SK-N-SH (cell line): ENCODE measurements around the gene LPGAT1. TPM values are rescaled to one million over a fixed set of nuclear protein-coding genes. Genes with fewer than 3 reads are reported as not detected.

ENCODE experiments used
- CTCF ChIA-PET: fragments of 300-600, 350-600 bp; formaldehyde crosslinking; extraction: SDS; loops from one replicate; lab custom pipeline; 2021; lab: Yijun Ruan, JAX
- POLR2A ChIA-PET: fragments of 350-600 bp; sonication (Branson Sonifier 250); formaldehyde crosslinking; extraction: SDS; loops from one replicate; lab custom pipeline; 2020; ENCODE audit warnings: antibody characterized with exemption, inconsistent platforms; lab: Yijun Ruan, JAX
- DNase-seq: peaks from one replicate; pipeline ENCODE4 v3.0.0; 2012
- H2AFZ ChIP-seq: fragments of 200-600 bp; sonication (generic); 2 replicates; pipeline ENCODE4 v1.8.1; 2016; ENCODE audit warnings: antibody characterized with exemption, mild to moderate bottlenecking, low read depth
- H3F3A ChIP-seq: fragments of 200-600 bp; sonication (generic); replicated peaks from 2 replicates; pipeline ENCODE3; 2016; ENCODE audit warnings: antibody characterized with exemption, mild to moderate bottlenecking; ENCODE audit not compliant: insufficient read depth
- H3K27ac ChIP-seq, 2 experiments: fragments of 200-500 bp in 1 of 2; fragments of 200-600 bp in 1 of 2; sonication (Bioruptor generic) in 1 of 2; sonication (generic), shearing (Covaris generic) in 1 of 2; 2 replicates each; pipeline versions ENCODE4 v1.5.1 to v1.6.1; 2014 to 2016; ENCODE audit warnings: low read depth in 2 of 2, inconsistent platforms in 1 of 2, low read length in 1 of 2, mild to moderate bottlenecking in 1 of 2, mixed read lengths in 1 of 2
- H3K27me3 ChIP-seq: fragments of 200-600 bp; sonication (generic), shearing (Covaris generic); 2 replicates; pipeline ENCODE4 v1.6.1; 2016; ENCODE audit warnings: mixed run types; ENCODE audit not compliant: insufficient read depth
- H3K36me3 ChIP-seq, 2 experiments: fragments of 200-500 bp in 1 of 2; fragments of 200-600 bp in 1 of 2; sonication (Bioruptor generic) in 1 of 2; sonication (generic) in 1 of 2; replicated peaks in 1 of 2; 2 replicates each; pipeline versions ENCODE3 to v1.5.1; 2014 to 2016; ENCODE audit warnings: low read length in 1 of 2, mild to moderate bottlenecking in 1 of 2; ENCODE audit not compliant: insufficient read depth in 2 of 2, control insufficient read depth in 1 of 2
- H3K4me1 ChIP-seq, 2 experiments: fragments of 200-500 bp in 1 of 2; fragments of 200-600 bp in 1 of 2; sonication (Bioruptor generic) in 1 of 2; sonication (generic), shearing (Covaris generic) in 1 of 2; 2 replicates each; pipeline versions ENCODE4 v1.5.1 to v1.6.1; 2014 to 2016; ENCODE audit warnings: low read depth in 1 of 2, low read length in 1 of 2, mixed run types in 1 of 2; ENCODE audit not compliant: insufficient read depth in 2 of 2, control insufficient read depth in 1 of 2
- H3K4me2 ChIP-seq: fragments of 200-600 bp; sonication (generic), shearing (Covaris generic); 2 replicates; pipeline ENCODE4 v1.6.1; 2017; ENCODE audit warnings: mixed run types
- H3K4me3 ChIP-seq, 2 experiments: fragments of 200-500 bp in 1 of 2; fragments of 200-600 bp in 1 of 2; sonication (Bioruptor generic) in 1 of 2; sonication (generic), shearing (Covaris generic) in 1 of 2; 2 replicates each; pipeline versions ENCODE4 v1.5.1 to v1.8.1; 2014 to 2016; ENCODE audit warnings: low read depth in 2 of 2, inconsistent platforms in 1 of 2, low read length in 1 of 2, mild to moderate bottlenecking in 1 of 2, mixed read lengths in 1 of 2, moderate library complexity in 1 of 2
- H3K79me2 ChIP-seq: fragments of 200-600 bp; sonication (generic); 2 replicates; pipeline ENCODE4 v1.8.1; 2017; ENCODE audit warnings: mild to moderate bottlenecking; ENCODE audit not compliant: insufficient read depth
- H3K9ac ChIP-seq: fragments of 200-600 bp; sonication (generic); 2 replicates; pipeline ENCODE4 v1.6.1; 2017; ENCODE audit warnings: mixed run types
- H3K9me2 ChIP-seq: fragments of 200-600 bp; sonication (generic); 2 replicates; pipeline ENCODE4 v1.6.1; 2017; ENCODE audit warnings: mixed run types
- H3K9me3 ChIP-seq: fragments of 200-600 bp; sonication (generic); 2 replicates; pipeline ENCODE4 v1.6.1; 2017; ENCODE audit warnings: mixed run types, mild to moderate bottlenecking, moderate library complexity
- H4K20me1 ChIP-seq: fragments of 200-600 bp; sonication (generic); 2 replicates; pipeline ENCODE4 v1.6.1; 2017; ENCODE audit warnings: mild to moderate bottlenecking, mixed run types; ENCODE audit not compliant: insufficient read depth
- CHD2 ChIP-seq: fragments of 150-350 bp; IDR thresholded peaks from 2 replicates; pipeline ENCODE4 v1.6.1; 2018; ENCODE audit warnings: low read length; ENCODE audit not compliant: partially characterized antibody
- ELF1 ChIP-seq: IDR thresholded peaks from 2 replicates; pipeline ENCODE4 v1.4.0; 2012
- EP300 ChIP-seq, 2 experiments: IDR thresholded peaks; 2 replicates each; pipeline versions ENCODE4 v1.4.0 to v1.6.1; 2012; ENCODE audit warnings: borderline replicate concordance in 1 of 2, low read depth in 1 of 2, low read length in 1 of 2
- EZH2phosphoT487 ChIP-seq: fragments of 200-600 bp; sonication (generic); IDR thresholded peaks from 2 replicates; pipeline ENCODE4 v1.6.1; 2017; ENCODE audit warnings: low read depth, mixed run types, mild to moderate bottlenecking, antibody characterized with exemption, moderate library complexity, borderline replicate concordance
- FOXJ3 ChIP-seq: sonication (generic); formaldehyde crosslinking; IDR thresholded peaks from 2 replicates; pipeline ENCODE4 v1.5.1; 2020; ENCODE audit warnings: mild to moderate bottlenecking, missing genetic modification reagents
- FOXM1 ChIP-seq: IDR thresholded peaks from 2 replicates; pipeline ENCODE4 v1.4.0; 2012; ENCODE audit warnings: low read depth, mild to moderate bottlenecking
- GABPA ChIP-seq: IDR thresholded peaks from 2 replicates; pipeline ENCODE4 v1.4.0; 2012; ENCODE audit warnings: low read depth, mild to moderate bottlenecking
- GATA2 ChIP-seq: sonication (generic); formaldehyde crosslinking; IDR thresholded peaks from 2 replicates; pipeline ENCODE4 v1.5.0; 2020; ENCODE audit warnings: mild to moderate bottlenecking, missing genetic modification reagents
- IRF3 ChIP-seq: fragments of 150-350 bp; IDR thresholded peaks from 2 replicates; pipeline ENCODE4 v1.6.1; 2016; ENCODE audit warnings: mild to moderate bottlenecking, low read depth, low read length
- JUND ChIP-seq: IDR thresholded peaks from 2 replicates; pipeline ENCODE4 v1.4.0; 2012
- MAX ChIP-seq: IDR thresholded peaks from 2 replicates; pipeline ENCODE4 v1.4.0; 2012; ENCODE audit warnings: low read depth
- NFIC ChIP-seq: IDR thresholded peaks from 2 replicates; pipeline ENCODE4 v1.4.0; 2012; ENCODE audit warnings: borderline replicate concordance
- PBX3 ChIP-seq: IDR thresholded peaks from 2 replicates; pipeline ENCODE4; 2012
- RAD21 ChIP-seq: IDR thresholded peaks from 2 replicates; pipeline ENCODE4 v1.6.1; 2012; ENCODE audit warnings: mild to moderate bottlenecking, low read length
- RCOR1 ChIP-seq: fragments of 150-350 bp; IDR thresholded peaks from 2 replicates; pipeline ENCODE4 v1.6.1; 2017; ENCODE audit warnings: antibody characterized with exemption, low read length
- RFX5 ChIP-seq: IDR thresholded peaks from 2 replicates; pipeline ENCODE4 v1.6.1; 2012; ENCODE audit warnings: mild to moderate bottlenecking, improper control_type of control experiment, low read length
- SIN3A ChIP-seq: IDR thresholded peaks from 2 replicates; pipeline ENCODE4 v1.6.1; 2012; ENCODE audit warnings: low read depth, mild to moderate bottlenecking, low read length, moderate library complexity, borderline replicate concordance
- TAF1 ChIP-seq: IDR thresholded peaks from 2 replicates; pipeline ENCODE4 v1.6.1; 2012; ENCODE audit warnings: low read depth, mild to moderate bottlenecking, low read length, moderate library complexity, borderline replicate concordance
- TEAD4 ChIP-seq: IDR thresholded peaks from 2 replicates; pipeline ENCODE4 v1.4.0; 2012; ENCODE audit warnings: mild to moderate bottlenecking, borderline replicate concordance; ENCODE audit not compliant: insufficient read depth
- USF1 ChIP-seq: IDR thresholded peaks from 2 replicates; pipeline ENCODE4 v1.4.0; 2012; ENCODE audit warnings: low read depth, borderline replicate concordance
- USF2 ChIP-seq: fragments of 150-350 bp; IDR thresholded peaks from 2 replicates; pipeline ENCODE4 v1.6.1; 2017; ENCODE audit warnings: antibody characterized with exemption, low read length, low read depth, borderline replicate concordance
- WGBS: methylation state at CpG from one replicate; pipeline ENCODE4 v1.1.6; 2017; ENCODE audit warnings: low lambda C conversion rate; 5-methylcytosine and 5-hydroxymethylcytosine counted together
- polyA plus RNA-seq, 3 experiments: library from polyadenylated mRNA; depleted of rRNA; stranded (reverse); fragments of >200 nt; gene quantifications; 2 replicates each; pipeline ENCODE4 v1.2.3, GENCODE V29; 2012

The LPGAT1 gene
- polyA plus RNA-seq, 1 of the 3 experiments (the other 2 are of a cell fraction) = 4.8 TPM

GRCh38 chr1:211729238-211729637 lies 101.3 kb downstream of the LPGAT1 start:
- Histone ChIP-seq H3K4me2 (no peak overlapping the region), H3K9ac (no peak overlapping the region), H3K9me3 (no peaks in the 10 kb centered on the region), H3K36me3 (no peaks in the 10 kb centered on the region), H3K79me2 (no peaks in the 10 kb centered on the region), H3K27me3 (no peaks in the 10 kb centered on the region), H3K9me2 (no peaks in the 10 kb centered on the region), H3K4me1 (no peaks in the 10 kb centered on the region), H2AFZ (no peak overlapping the region), H3F3A (no peaks in the 10 kb centered on the region), H4K20me1 (no peaks in the 10 kb centered on the region), H3K27ac (no peak overlapping the region), H3K4me3 (no peak overlapping the region)
- CTCF ChIA-PET = interaction anchor here (1.4 kb wide), 1 partner anchor 31 kb away, joined by 6 read pairs; no protein-coding TSS in a partner anchor
- 85% methylated on average over 7 of the region's 7 CpGs for WGBS
- DNase-seq = no peak
- TF ChIP-seq USF1 = no peak
- no peak for TF ChIP-seq GABPA
- TF ChIP-seq SIN3A = no peak
- no peak for TF ChIP-seq IRF3
- TF ChIP-seq TEAD4 = no peak
- TF ChIP-seq JUND = no peak
- no peak for TF ChIP-seq EP300 (IDR thresholded peaks at IDR 0.05; ENCODE audit: borderline replicate concordance in 1 of 2, low read depth in 1 of 2, low read length in 1 of 2)
- no peak for TF ChIP-seq TAF1
- TF ChIP-seq GATA2 = no peak
- TF ChIP-seq CHD2 = no peak
- POLR2A ChIA-PET = no interaction called here

GRCh38 chr1:211726467-211726995 lies 104.0 kb downstream of the LPGAT1 start:
- H3K4me1 ChIP-seq = no peaks in the 10 kb centered on the region
- CTCF ChIA-PET = interaction anchor here (1.0 kb wide), 1 partner anchor 27 kb away, joined by 4 read pairs; no protein-coding TSS in a partner anchor
- POLR2A ChIA-PET = no interaction called here
- TF ChIP-seq FOXJ3 (no peak), EZH2phosphoT487 (no peak), NFIC (no peak), FOXM1 (no peak), TAF1 (no peak), CHD2 (no peak), ELF1 (no peak), PBX3 (no peak), TEAD4 (no peak), EP300 (IDR thresholded peaks at IDR 0.05; ENCODE audit: borderline replicate concordance in 1 of 2, low read depth in 1 of 2, low read length in 1 of 2) (no peak), MAX (no peak), GABPA (no peak), RCOR1 (no peak), JUND (no peak), RAD21 (no peak), USF2 (no peak), RFX5 (no peak)

More at GRCh38 chr1:211726467-211726995, 104.0 kb downstream of the LPGAT1 start:
- Histone ChIP-seq H3K36me3 (no peaks in the 10 kb centered on the region), H3K27me3 (no peaks in the 10 kb centered on the region), H3K27ac (no peak overlapping the region), H2AFZ (no peak overlapping the region), H3K4me2 (no peak overlapping the region), H3K9me3 (no peaks in the 10 kb centered on the region), H3K9ac (no peak overlapping the region), H3K4me3 (no peak overlapping the region), H3F3A (no peaks in the 10 kb centered on the region), H3K9me2 (no peaks in the 10 kb centered on the region), H3K79me2 (no peaks in the 10 kb centered on the region), H4K20me1 (no peaks in the 10 kb centered on the region)
- DNase-seq = no peak
- 38% methylated on average over 4 of the region's 4 CpGs for WGBS
